Endothelial cell of umbilical vein (primary cell): ENCODE results near the gene GBE1. TPM values are rescaled to one million over a fixed set of nuclear protein-coding genes. Genes with fewer than 3 reads are reported as not detected.

ENCODE experiments used
- BruUV-seq: library from RNA; stranded (reverse); fragments of 400-500 nt; replicated peaks from 2 replicates; lab custom pipeline; 2021; lab: Mats Ljungman, UMichigan
- CTCF ChIA-PET: fragments of 300-600, 350-600 bp; sonication (Branson Sonifier 250); formaldehyde crosslinking; loops from one replicate; lab custom pipeline; 2021; ENCODE audit warnings: antibody characterized with exemption, inconsistent platforms; lab: Charles Lee
- POLR2A ChIA-PET: fragments of 300-600, 350-600 bp; sonication (Branson Sonifier 250); formaldehyde crosslinking; loops from one replicate; lab custom pipeline; 2021; ENCODE audit warnings: antibody characterized with exemption, inconsistent platforms; lab: Charles Lee
- DNase-seq: peaks from one replicate; pipeline ENCODE4 v3.0.0-alpha.2; 2011; ENCODE audit warnings: low read depth, low spot score
- FAIRE-seq: peaks from 2 replicates; lab custom pipeline; 2011; peaks lifted over from hg19 to GRCh38; lab: Jason Lieb, UNC
- H2AFZ ChIP-seq: 2 replicates; pipeline ENCODE4 v1.6.0; 2012; ENCODE audit warnings: low read depth, low read length, control low read depth, inconsistent platforms
- H3K27ac ChIP-seq: 2 replicates; pipeline ENCODE4 v1.5.1; 2011; ENCODE audit warnings: low read depth, mild to moderate bottlenecking, control low read depth, low read length, moderate library complexity; ENCODE audit not compliant: insufficient read depth
- H3K27me3 ChIP-seq, 2 experiments: 2 replicates each; pipeline versions ENCODE4 v1.6.0 to v1.6.1; 2011; ENCODE audit warnings: low read length in 2 of 2, mixed read lengths in 1 of 2; ENCODE audit not compliant: control insufficient read depth in 2 of 2, insufficient read depth in 2 of 2
- H3K36me3 ChIP-seq, 2 experiments: 2 replicates in 1 of 2; 3 replicates in 1 of 2; pipeline ENCODE4 v1.5.1; 2011; ENCODE audit warnings: low read length in 2 of 2, mild to moderate bottlenecking in 1 of 2, moderate library complexity in 1 of 2; ENCODE audit not compliant: control insufficient read depth in 2 of 2, insufficient read depth in 2 of 2; ENCODE audit errors: extremely low read depth in 1 of 2
- H3K4me1 ChIP-seq: 3 replicates; pipeline ENCODE4 v1.5.1; 2011; ENCODE audit warnings: mild to moderate bottlenecking, low read length; ENCODE audit not compliant: control insufficient read depth, insufficient read depth; ENCODE audit errors: extremely low read depth
- H3K4me2 ChIP-seq: 2 replicates; pipeline ENCODE4 v1.6.1; 2011; ENCODE audit warnings: low read length, control low read depth, mixed read lengths; ENCODE audit not compliant: insufficient read depth
- H3K4me3 ChIP-seq, 3 experiments: fragments of 200-600 bp in 1 of 3; sonication (generic), shearing (Covaris generic) in 1 of 3; replicated peaks in 1 of 3; 2 replicates each; pipeline ENCODE4 v1.5.1; 2011 to 2016; ENCODE audit warnings: control low read depth in 3 of 3, low read length in 3 of 3, mild to moderate bottlenecking in 2 of 3, inconsistent platforms in 1 of 3, low read depth in 1 of 3, moderate library complexity in 1 of 3; ENCODE audit not compliant: insufficient read depth in 1 of 3
- H3K79me2 ChIP-seq: 2 replicates; pipeline ENCODE4 v1.6.0; 2012; ENCODE audit warnings: low read length, inconsistent platforms; ENCODE audit not compliant: control insufficient read depth, insufficient read depth
- H3K9ac ChIP-seq: replicated peaks from 2 replicates; pipeline ENCODE3; 2011; ENCODE audit warnings: low read length, control low read depth; ENCODE audit not compliant: insufficient read depth; ENCODE audit errors: extremely low read depth
- H3K9me1 ChIP-seq: replicated peaks from 3 replicates; pipeline ENCODE4 v1.6.0; 2011; ENCODE audit warnings: mild to moderate bottlenecking, low read length; ENCODE audit not compliant: control insufficient read depth, insufficient read depth; ENCODE audit errors: extremely low read depth
- H3K9me3 ChIP-seq: replicated peaks from 2 replicates; pipeline ENCODE4 v1.5.1; 2012; ENCODE audit warnings: low read length, inconsistent platforms; ENCODE audit not compliant: control insufficient read depth, insufficient read depth
- H4K20me1 ChIP-seq: replicated peaks from 2 replicates; pipeline ENCODE3; 2011; ENCODE audit warnings: mild to moderate bottlenecking, low read length; ENCODE audit not compliant: control insufficient read depth, insufficient read depth; ENCODE audit errors: extremely low read depth
- EZH2 ChIP-seq: IDR thresholded peaks from 2 replicates; pipeline ENCODE4 v1.6.1; 2012; ENCODE audit warnings: borderline replicate concordance, low read depth, mild to moderate bottlenecking, moderate library complexity, low read length, inconsistent platforms; ENCODE audit not compliant: severe bottlenecking
- MYC ChIP-seq: IDR thresholded peaks from one replicate; pipeline ENCODE4 v1.6.1; 2011; ENCODE audit warnings: mild to moderate bottlenecking, low read depth, low read length
- POLR2A ChIP-seq: IDR thresholded peaks from 2 replicates; pipeline ENCODE4 v1.6.1; 2012; ENCODE audit warnings: low read depth, mild to moderate bottlenecking, control low read depth, low read length
- dilution Hi-C: fragments of 300-500 bp; cut with MboI; formaldehyde crosslinking; loops from one replicate; pipeline ENCODE4 v1.15.0; 2019; ENCODE audit warnings: low sequenced_read_pairs; ENCODE audit not compliant: extremely low pct_ligation_motif_present
- intact Hi-C: fragments of 100-400 bp; cut with micrococcal nuclease; formaldehyde crosslinking; loops from one replicate; pipeline ENCODE4 v1.10.0; 2022
- polyA plus RNA-seq, 4 experiments: library from polyadenylated mRNA; depleted of rRNA in 3 of 4; stranded (reverse) in 3 of 4; unstranded in 1 of 4; fragments of >200 nt; gene quantifications; 2 replicates each; pipeline versions ENCODE4 v1.2.1 to v1.2.3, GENCODE V29; 2011 to 2012; ENCODE audit warnings: missing spikeins in 1 of 4
- total RNA-seq: library from RNA; stranded (reverse); gene quantifications from 2 replicates; pipeline ENCODE4 v1.2.3, GENCODE V29; 2021
- TF ChIP-seq, protein P1 (sequence below), 2 donors: IDR thresholded peaks; 1 replicate in 1 of 2; 2 replicates in 1 of 2; pipeline ENCODE4 v1.5.1; 2011; ENCODE audit warnings: low read length in 2 of 2, mild to moderate bottlenecking in 2 of 2, moderate library complexity in 2 of 2, control low read depth in 1 of 2, inconsistent platforms in 1 of 2, low read depth in 1 of 2; ENCODE audit not compliant: insufficient read depth in 1 of 2; ENCODE audit errors: extremely low read depth in 1 of 2

Gene GBE1
- total and polyA plus RNA-seq, 2 donors (not counting 3 experiments of a cell fraction or from before 2014, with no cell fraction given): 35.9 to 110 TPM

DNA sequence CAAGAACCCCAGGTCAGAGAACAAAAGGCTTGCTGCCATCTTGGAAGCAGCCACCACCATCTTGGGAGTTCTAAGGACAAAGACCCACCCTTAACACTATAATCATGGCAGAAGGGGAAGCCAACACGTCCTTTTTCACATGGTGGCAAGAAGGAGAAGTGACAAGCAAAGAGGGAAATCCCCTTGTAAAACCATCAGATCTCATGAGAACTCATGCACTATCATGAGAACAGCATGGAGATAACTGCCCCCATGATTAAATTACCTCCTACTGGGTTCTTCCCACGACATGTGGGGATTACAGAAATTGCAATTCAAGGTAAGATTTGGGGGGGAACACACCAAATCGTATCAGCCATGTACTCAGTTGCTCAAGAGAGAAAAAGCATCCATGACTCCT is 21.1 kb upstream of the GBE1 start:
- Histone ChIP-seq H4K20me1 (no peaks in the 10 kb centered on the region), H3K9ac (no peak overlapping the region), H3K4me3 (no peak overlapping the region), H3K27ac (no peak overlapping the region), H3K4me2 (no peak overlapping the region), H3K9me3 (no peaks in the 10 kb centered on the region), H3K36me3 (no peaks in the 10 kb centered on the region), H3K4me1 (no peaks in the 10 kb centered on the region), H2AFZ (no peak overlapping the region), H3K79me2 (no peaks in the 10 kb centered on the region), H3K27me3 (no peaks in the 10 kb centered on the region), H3K9me1 (no peaks in the 10 kb centered on the region)
- TF ChIP-seq, protein P1, sequence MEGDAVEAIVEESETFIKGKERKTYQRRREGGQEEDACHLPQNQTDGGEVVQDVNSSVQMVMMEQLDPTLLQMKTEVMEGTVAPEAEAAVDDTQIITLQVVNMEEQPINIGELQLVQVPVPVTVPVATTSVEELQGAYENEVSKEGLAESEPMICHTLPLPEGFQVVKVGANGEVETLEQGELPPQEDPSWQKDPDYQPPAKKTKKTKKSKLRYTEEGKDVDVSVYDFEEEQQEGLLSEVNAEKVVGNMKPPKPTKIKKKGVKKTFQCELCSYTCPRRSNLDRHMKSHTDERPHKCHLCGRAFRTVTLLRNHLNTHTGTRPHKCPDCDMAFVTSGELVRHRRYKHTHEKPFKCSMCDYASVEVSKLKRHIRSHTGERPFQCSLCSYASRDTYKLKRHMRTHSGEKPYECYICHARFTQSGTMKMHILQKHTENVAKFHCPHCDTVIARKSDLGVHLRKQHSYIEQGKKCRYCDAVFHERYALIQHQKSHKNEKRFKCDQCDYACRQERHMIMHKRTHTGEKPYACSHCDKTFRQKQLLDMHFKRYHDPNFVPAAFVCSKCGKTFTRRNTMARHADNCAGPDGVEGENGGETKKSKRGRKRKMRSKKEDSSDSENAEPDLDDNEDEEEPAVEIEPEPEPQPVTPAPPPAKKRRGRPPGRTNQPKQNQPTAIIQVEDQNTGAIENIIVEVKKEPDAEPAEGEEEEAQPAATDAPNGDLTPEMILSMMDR (IDR thresholded peaks at IDR 0.05; ENCODE audit: extremely low read depth in 1 of 2, insufficient read depth in 1 of 2, low read depth in 1 of 2, low read length in 2 of 2): no peak
- TF ChIP-seq POLR2A (no peak), MYC (no peak)
- intact Hi-C loops: no loop called here
- FAIRE-seq (no peak), DNase-seq (no peak)
- POLR2A ChIA-PET: no interaction called here
- CTCF ChIA-PET: no interaction called here
- dilution Hi-C loops: no loop called here
- BruUV-seq: no TSS peak

DNA sequence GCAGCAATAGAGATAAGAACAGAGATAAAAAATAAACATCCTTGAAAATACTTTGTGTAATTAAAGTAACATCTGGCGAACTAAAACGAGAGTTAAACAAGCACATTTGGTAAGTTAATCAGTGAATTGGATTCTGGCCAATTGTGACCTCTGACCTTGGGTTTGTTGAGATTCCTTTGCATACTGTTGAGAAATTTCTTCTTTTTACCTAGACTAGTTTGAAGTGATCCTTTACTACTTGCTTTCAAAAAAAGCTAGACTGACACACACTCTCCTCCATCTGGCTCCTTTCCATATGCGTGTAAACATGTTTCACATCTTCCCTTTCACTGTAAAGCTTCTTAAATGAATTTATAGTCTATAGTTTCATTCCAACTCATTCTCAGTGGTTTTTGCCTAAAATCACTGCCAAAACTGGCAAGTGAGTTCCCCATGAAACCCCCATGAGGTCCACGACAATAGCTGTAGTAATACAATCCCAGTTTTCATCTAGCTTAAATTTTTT is 17.3 kb upstream of the GBE1 start:
- FAIRE-seq (no peak), DNase-seq (peak; percentile 14)
- Histone ChIP-seq H4K20me1 (no peaks in the 10 kb centered on the region), H3K27me3 (no peaks in the 10 kb centered on the region), H3K4me3 (no peak overlapping the region), H3K4me2 (no peak overlapping the region), H3K27ac (no peak overlapping the region), H3K9ac (no peak overlapping the region), H2AFZ (no peak overlapping the region), H3K9me1 (no peaks in the 10 kb centered on the region), H3K4me1 (no peaks in the 10 kb centered on the region), H3K36me3 (no peaks in the 10 kb centered on the region), H3K79me2 (no peaks in the 10 kb centered on the region), H3K9me3 (no peaks in the 10 kb centered on the region)
- BruUV-seq: no TSS peak
- CTCF ChIA-PET: no interaction called here
- intact Hi-C loops (no loop called here), dilution Hi-C loops (no loop called here)
- TF ChIP-seq MYC (no peak), EZH2 (no peak), POLR2A (no peak)
- TF ChIP-seq, protein P1 (IDR thresholded peaks at IDR 0.05; ENCODE audit: extremely low read depth in 1 of 2, insufficient read depth in 1 of 2, low read depth in 1 of 2, low read length in 2 of 2): no peak
- POLR2A ChIA-PET: no interaction called here
